CD1c-positive myeloid dendritic cell (primary cell): ENCODE data around the gene SLC4A2.
A peak's percentile ranks its signal among the peaks of the same experiment; 100 is the strongest.

ENCODE experiments used
- DNase-seq: peaks from one replicate; pipeline ENCODE4 v3.0.0-alpha.2; 2016; ENCODE audit errors: extremely low spot score

The SLC4A2 gene

DNA sequence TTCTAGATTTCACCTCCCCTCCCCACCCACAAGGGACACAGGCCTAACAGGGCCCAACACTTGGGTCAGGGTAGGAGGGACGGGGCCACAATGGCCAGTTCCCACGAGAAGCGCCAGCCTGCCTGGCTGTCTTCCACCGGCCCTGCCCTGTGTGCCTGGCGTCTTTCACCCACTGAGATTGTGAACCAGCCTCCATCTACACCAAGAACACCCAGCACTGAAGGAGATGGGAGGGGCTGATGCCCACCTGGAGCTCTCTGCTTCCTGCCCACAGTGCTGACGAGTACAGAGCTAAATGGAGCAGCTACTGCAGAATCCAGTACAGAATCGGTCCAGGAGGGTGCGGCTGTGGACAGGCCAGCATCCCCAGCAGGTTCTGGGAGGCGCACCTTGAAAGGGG lies 13.4 kb upstream of the SLC4A2 start:
- no peak for DNase-seq

DNA sequence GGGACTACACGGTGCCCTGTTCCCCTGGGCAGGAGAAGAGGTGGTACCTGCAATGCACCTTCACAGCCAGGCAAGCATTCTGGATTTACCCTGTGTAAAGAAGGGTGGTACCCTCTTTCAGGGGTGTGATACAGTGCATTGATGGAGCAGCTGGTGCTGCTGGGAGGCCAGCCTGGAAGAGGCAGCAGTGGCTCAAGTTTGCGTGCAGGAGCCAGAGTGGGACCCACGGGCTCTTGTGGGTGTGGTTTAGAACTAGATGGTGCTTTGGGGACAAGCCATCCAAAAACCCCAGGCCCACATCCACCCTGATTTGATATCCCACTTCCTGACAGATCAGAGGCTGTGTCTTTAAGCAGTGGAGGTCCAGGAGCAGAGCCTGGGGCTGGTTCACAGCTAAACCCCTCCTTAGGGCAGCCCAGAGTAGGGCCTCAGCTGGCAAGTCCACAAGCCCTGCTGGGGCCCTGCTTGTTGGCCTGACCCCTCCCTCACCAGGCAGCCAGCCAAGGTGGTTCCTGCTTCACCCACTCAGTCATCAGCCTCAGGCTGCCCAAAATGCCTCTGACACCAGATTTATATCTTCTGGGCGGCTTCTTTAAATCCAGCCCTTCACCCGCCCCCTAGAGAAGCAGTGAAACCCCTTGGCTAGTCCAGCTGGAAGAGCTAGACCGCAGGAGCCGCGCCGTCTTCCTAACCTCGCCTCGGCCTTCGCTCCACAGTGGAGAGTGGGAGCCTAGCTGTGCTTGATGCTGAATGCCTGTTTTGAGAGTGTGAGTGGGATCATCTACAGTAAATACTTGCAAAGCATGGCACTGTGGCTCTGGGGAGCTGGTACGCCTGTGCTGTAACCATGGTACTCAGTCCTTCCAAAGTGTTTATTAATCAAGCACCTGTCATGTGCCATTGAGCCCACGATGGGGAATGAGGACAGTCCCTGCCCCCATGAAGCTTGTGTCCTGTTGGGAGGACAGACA lies 12.5 kb upstream of the SLC4A2 start:
- no peak for DNase-seq

DNA sequence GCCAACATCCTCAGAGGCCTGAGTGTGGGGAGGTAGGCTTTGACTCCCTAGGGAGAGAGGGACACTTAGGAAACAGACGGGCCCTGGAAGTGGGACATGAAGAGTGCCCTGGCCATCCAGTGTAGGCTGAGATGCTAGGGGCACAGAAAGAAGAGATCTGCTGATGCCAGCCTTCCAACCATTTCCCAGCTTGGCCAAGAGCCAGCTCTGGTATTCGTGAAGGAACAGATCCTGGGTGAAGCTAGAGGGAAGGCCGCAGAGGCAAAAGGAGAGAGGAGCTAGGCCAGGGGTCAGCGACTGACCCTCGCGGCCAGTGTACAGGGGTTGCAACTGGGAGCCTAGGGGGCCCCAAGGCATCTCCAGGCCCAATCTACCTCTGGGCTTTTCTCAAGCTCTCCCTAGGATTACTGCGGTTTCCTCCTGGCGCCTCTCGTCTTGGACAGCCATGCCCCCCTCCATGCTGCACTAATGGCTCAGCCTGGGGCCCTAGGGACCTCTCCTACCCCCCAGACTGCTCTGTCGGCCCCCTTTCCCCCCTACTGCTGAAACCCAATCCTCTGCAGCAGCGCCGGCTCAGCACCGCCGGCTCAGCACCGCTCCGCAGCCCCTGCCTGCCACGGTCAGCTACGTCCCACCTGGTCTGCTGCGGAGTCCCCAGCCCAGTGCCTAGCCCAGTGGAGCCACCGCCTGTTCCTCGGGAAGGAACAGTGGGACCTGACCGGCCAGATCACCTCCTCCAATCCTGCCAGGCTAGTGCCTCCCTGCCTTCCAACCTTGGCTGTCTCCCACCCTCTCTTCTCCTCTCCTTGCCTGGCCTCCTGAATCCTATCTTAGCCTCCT lies 11.2 kb upstream of the SLC4A2 start, which contains the start of gene ASIC3:
Gene ASIC3 (plus strand): TSS at position 556 of the 840 bp plus-strand sequence. CDS start 355 bp downstream, outside the sequence.
- no peak for DNase-seq

DNA sequence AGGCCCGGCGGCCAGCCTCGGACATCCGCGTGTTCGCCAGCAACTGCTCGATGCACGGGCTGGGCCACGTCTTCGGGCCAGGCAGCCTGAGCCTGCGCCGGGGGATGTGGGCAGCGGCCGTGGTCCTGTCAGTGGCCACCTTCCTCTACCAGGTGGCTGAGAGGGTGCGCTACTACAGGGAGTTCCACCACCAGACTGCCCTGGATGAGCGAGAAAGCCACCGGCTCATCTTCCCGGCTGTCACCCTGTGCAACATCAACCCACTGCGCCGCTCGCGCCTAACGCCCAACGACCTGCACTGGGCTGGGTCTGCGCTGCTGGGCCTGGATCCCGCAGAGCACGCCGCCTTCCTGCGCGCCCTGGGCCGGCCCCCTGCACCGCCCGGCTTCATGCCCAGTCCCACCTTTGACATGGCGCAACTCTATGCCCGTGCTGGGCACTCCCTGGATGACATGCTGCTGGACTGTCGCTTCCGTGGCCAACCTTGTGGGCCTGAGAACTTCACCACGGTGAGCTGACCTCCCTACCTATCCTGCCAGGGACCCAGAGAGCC lies 10.4 kb upstream of the SLC4A2 start:
- DNase-seq: no peak

DNA sequence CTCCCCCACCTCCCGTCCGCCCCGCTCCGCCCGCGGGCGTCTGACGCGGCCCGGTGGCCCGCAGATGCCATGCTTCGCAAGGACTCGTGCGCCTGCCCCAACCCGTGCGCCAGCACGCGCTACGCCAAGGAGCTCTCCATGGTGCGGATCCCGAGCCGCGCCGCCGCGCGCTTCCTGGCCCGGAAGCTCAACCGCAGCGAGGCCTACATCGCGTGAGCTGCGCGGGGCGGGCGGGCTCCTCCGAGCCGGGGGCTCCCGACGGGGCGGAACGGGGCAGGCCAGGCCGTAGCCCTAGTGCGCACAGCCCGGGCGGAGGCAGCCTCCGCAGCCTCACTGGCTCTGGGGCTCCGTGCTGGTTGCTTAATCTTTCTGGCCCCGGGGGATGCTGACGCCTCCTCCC lies 8.3 kb upstream of the SLC4A2 start:
- DNase-seq: peak; percentile 80

DNA sequence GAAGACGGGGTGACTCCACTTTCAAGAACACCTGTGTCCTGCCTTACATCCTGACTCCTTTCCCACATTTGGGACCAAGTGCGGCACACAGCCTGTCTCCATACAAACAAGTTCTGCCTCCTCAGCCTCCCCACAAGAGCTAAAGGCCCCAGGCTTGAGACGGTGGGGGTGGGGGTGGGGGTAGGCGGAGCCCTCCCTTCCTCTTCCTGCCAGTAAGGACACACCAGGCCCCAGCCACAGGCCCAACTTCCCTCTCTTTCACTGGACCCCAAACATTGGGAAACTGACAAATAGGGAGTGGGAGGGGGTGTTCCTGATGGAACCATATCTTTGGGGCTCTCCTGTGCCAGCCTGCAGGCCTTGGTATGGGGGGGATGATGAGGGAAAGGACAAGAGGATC lies 6.3 kb upstream of the SLC4A2 start:
- DNase-seq: peak; percentile 39

DNA sequence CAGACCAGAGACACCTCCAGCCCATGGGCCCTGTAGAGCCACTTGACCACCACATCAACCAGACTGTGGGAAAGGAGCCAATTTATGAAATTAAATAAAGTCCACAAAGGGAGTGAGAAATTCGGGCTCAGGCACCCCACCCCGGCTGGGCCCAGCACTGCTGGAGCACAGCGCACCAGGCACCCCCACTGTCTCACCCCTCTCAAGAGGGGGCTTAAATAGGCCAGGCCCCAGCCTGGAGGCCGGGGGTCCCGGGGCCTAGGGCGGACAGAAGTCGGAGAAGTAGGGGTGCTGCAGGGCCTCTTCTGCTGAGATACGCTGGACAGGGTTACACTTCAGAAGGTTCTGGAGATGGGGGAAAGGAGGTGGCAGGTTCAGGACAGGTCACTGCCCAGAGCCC lies 5.6 kb upstream of the SLC4A2 start:
- no peak for DNase-seq

DNA sequence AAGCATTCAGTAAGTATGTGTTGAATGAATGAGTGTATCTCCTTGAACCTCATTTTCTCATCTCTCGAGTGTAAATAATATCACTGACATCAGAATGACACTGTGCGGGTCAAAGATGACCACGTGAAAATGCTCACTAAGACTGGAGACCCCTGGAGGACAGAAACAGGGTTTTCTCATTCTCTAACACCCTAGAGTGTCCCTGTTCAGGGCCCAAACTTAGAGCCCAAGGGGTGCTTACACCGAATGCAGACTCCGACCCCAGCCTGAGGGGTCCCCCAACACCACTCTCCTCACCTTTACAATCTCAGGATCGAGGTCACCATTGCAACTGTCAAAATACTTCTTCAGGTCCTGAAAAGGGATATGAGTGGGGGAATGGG lies 3.1 kb upstream of the SLC4A2 start:
- DNase-seq: no peak

DNA sequence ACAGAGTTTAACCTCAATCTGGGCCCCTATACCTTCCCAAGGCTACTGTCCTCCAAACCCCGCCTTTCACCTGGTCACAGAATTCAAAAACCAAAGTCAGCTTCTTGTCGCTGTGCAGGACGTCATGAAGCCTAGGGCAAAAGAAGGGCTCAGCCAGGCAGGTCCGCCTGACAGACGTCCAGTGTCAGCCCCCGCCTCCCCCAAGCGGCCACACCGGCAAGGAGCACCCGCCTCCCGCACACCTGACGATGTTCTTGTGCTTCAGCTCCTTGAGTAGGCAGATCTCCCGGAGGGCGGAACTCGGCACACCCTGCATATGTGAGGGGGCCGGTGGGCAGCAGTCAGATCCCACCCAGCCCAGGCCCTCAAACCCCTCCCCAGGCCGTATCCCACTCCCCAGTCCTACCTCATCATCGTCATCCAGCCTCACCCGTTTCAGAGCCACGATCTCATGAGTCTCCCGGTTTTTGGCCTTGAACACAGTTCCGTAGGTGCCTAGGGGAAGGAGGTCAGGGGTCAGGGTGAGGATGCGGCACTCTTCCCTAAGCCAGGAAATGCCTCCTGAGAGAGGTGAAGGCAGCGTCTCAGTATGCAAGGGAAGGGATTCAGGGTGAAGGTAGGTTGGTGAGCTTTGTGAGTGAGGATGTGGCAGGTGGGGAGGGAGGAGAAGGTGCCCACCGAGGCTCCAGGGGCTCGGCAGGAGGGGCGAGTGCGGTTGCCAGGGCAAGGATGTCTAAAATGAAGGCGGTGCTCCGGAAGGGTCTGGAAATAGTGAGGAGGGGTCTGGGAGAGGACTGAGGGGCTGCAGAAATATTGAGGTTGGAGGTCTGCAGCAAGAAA lies 2.5 kb upstream of the SLC4A2 start:
- DNase-seq: no peak

DNA sequence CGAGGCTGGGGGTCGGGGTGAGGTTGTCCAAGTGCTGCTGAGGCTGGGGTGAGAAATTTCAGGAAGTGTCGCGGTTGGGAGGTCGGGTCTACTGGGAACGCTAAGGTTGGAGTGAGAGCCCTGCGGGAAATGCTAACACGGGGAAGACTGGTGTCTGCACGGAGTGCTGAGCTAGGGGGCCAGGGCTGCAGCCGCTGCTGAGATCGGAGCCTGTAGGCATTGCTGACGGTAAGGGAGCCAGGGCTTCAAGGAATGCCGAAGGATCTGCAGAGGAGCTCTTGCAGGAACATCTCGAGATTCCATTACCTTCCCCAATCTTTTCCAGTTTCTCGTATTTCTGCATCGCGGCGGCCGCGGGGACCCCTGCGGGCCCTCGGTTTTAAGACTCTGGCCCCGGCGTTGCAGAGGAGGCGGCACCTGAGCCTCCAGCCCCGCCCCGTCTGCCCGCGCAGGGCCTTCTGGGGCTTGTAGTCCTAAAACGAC lies 1.8 kb upstream of the SLC4A2 start, which contains the start of gene CDK5:
Gene CDK5 (minus strand): TSS at position 392 of the 483 bp plus-strand sequence. CDS start 49 bp downstream, at position 343.
- peak; percentile 24 for DNase-seq

DNA sequence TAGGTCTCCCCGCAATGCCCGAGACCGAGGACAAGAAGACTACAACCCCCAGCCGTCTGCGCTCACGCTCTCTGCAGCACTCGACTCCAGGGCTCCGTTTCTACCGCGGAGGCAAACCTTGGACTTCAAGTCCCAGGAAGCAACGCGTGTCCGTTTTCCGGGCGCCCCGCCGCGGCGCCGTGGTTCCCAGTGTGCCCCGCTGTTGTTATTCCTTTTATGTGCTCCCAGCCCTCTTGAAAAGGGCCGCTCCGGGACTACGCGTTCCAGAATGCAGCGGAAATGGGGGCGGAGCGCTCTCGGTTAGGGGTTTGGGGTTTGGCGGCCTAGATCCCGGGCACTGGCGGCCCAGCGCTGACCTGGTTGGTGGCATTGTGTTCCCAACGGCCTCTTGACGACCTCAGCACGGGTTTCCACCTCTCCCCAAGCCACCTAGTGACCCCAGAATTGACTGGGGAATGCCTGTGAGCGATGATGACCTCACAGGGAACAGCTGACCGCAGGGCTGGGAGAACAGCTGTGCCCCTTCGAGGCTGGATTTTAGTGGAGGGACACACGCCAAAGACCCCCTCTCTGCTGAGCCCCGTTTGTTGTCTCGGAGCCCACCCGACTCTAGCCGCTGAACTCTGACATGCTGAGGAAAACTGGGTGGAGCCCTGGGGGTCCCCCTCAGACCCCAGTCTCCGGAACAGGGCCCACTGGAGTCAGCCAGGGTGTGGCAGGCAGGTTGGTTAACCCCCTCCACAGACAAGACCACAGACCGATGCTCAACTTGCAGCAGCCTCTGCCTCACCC lies 1.2 kb upstream of the SLC4A2 start:
- DNase-seq: peak; percentile 99

DNA sequence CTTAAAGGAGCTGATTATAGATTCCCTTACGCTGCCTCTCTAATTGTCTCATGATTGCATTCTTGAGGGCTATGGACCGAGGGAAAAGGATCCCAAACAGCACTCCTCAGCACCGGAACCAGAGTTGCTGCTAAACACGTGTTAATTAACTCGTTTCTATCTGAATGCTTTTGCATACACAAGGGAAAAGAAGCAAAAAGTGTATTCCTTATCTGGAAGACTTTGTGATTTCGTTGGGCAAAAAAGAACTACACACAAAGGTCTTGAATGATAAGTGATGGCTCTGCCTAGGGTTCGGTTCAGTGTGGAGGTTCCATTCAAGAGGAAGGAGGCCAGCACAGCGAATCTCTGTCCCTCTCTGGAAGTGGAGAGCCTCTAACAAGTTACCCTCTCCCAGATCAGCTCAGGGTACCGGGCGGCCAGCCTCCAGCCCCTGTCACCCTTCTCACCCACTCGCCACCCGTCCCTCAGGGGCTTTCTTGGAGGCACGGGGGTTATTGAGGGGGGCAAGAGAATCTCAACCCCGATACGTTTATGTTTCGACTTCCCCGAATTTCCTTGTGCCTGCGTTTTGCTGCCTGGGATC lies 515 bp upstream of the SLC4A2 start:
- DNase-seq: peak; percentile 24

DNA sequence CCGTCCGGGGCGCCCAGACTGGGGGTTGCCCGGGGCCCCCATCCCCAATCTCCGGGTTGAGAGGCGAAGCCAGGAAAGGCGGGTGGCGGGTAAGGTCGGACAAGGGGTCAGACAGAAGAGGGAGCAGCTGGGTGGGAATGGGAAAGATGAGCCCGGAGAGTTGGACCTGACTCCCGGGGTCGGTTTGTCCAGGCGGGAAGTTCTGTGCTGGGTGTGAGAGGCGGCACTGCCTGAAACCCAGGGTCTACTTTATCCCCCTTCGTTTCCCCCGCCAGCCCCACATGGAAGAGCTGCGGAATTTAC lies 675 bp downstream of the SLC4A2 start:
- no peak for DNase-seq

DNA sequence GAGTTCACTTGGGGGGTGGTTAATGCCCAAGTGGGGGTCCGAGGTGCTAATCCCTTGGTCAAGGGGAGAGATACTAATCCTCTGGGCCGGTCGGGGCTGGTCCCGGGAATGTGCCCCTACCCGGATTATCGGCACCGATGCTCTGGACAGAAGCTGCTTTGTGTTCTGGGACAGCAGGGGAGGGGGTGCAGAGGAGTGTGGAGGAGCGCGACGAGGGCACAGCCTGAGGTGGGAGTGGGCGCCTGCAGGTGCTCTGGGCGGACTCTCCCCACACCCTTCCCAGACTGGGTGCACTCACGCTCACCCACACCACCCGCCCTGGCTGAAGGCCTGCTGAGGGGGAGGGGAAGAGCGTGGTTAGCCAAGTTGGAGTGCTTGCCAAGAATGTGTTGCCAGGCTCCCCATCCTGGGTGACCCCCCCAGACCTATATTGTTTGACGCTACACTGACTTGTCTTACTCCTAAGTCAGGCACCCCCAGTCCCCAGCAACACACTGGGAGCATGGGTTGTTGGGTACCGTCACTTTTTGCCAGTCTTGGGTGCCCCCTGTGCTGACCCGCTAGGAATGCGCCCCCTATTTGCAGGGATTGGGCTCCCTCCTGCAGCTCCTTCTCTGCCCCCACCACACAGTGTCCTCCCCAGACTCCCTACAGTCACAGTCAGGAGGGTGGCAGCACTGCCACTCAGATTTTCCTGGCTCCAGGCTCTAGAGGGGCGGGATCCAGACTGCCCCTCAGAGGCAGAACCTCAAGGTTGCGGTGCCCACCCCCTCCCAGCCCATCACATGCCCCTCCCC lies 1.2 kb downstream of the SLC4A2 start:
- DNase-seq: no peak

DNA sequence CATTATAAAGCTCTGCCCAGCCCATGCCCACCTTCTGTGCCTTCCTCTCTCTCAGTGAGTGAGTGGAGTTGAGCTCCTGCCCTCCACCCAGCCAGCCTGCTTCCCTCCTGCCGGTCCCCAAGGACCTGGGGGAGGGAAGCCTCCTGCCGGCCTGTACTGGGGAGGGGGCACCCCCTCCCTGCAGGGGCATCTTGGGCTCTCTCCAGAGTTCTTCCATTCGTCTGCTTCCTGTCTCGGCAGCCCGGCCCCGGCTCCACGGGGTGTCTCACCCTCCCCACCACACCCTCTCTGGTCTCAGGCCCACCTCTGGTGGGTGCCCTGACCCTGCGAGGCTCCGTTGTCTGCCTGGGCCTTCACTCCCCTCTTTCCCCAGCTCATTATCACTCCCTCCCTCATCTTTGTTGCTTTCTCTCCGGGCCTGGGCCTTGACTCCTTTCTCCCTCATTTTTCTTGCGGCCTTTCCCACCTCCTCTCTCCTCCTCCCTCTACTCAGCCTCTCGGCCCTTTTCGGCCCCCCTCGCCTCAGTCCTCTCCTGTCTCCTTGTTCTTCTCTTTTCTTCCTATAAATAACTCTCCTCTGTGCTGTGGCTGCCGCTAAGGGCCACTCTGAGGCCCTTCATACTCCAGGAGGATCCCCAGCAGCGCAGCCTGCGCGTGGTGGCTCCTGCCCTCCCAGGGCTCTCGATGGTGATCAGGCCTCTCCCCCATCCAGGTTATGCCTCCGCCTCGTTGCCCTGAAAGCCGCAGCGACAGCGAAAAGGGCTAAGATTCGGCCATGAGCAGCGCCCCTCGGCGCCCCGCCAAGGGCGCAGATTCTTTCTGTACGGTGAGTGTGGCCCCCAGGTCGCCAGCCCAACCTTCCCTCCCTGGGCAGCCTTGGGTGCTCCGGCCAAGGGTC lies 2.1 kb downstream of the SLC4A2 start:
- DNase-seq: no peak

DNA sequence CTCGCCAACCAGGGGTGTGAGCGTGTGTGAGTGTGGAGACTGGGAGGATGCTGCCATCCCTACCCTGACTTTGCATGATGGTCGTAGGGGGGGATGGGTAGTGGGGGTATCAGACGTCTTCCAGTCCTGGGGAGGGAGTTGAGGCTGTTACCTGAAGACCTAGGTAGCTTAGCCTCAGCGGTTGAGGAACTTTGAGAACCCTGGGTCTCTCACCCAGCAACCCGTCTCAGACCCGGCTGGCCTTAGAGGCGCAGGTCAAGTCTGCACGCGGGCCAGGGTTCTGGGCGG lies 2.7 kb downstream of the SLC4A2 start:
- no peak for DNase-seq

DNA sequence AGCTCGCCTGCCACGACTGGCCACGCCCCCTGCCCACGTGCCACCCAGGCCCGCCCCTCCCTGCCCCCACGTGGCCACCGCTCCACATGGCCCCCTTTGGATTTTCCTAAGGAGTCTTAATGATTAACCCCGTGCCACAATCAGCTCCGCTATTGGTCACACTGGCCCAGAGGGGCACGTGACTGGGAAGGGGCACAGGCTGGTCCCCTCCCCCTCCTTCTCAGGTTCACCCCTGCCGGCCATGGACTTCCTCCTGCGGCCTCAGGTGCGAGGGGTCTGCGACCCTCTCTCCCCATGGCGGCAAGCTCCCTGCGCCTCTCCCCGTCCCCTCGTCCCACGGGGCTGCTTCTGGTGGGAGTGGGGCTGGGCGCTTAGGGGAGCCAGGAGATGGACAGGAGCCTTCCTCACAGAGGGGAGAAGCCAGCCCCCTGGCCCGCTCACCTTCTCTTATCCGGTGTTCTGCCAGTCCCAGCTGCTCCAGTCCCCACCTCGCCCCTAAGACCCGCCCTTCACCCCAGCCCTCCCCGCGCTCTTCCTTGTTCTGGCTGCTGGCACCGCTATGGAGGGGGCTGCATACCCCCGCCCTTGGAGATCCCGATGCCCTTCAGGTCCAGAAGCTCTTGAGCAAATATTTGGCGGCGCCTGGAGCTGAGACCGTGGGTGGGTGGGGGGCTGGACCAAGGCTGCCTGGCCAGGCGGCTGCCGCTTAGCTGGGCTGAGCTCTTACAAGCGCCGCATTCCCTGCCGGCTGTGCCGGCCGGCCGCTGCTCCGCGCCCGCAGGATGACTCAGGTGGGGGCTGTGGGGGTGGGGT lies 3.2 kb downstream of the SLC4A2 start:
- DNase-seq: no peak

DNA sequence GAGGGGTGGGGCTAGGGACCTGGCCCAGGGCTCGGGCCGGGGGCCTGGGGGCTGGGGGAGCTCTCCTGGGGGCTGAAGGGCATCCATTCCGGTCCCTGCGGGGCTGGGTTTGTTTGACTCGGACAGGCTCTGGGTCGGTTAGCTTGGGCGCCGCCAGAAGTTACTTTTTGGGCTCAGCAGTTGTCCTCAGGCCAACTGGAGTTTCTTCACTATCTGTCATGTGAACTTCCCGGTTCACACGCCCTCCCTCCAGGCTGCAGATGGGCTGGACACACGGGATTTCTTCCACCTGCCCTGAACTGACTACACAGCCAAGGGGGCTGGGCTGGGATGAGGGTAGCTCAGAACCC lies 3.8 kb downstream of the SLC4A2 start:
- no peak for DNase-seq
